K562 (cell line): Measurements from ENCODE around the gene CYP11A1. TPM values are rescaled to one million over a fixed set of nuclear protein-coding genes. Genes with fewer than 3 reads are reported as not detected.

Experiments
- ATAC-seq: fragments of 200-7000 bp; cut with Tn5 transposase; 3 replicates; pipeline ENCODE4 v1.9.1; 2020; ENCODE audit warnings: moderate library complexity
- BruUV-seq: library from RNA; stranded (reverse); fragments of 400-500 nt; replicated peaks from 2 replicates; lab custom pipeline; 2021; lab: Mats Ljungman, UMichigan
- CTCF ChIA-PET: fragments of 300-600 bp; formaldehyde crosslinking; extraction: SDS; loops from one replicate; lab custom pipeline; 2021; ENCODE audit warnings: low intra/inter-chr PET ratio; lab: Yijun Ruan, JAX
- POLR2A ChIA-PET: fragments of 300-600, 350-650 bp; sonication (Branson Sonifier 250); formaldehyde crosslinking; extraction: SDS; loops from one replicate; lab custom pipeline; 2021; ENCODE audit warnings: antibody characterized with exemption, inconsistent platforms; lab: Yijun Ruan, JAX
- DNase-seq, 4 experiments: peaks; one replicate each; pipeline versions ENCODE4 v3.0.0 to v3.0.0-alpha.2; 2011 to 2018; ENCODE audit warnings: low spot score in 3 of 4, mixed read lengths in 3 of 4; ENCODE audit errors: extremely low read depth in 1 of 4
- FAIRE-seq: peaks from 2 replicates; lab custom pipeline; 2011; peaks lifted over from hg19 to GRCh38; lab: Jason Lieb, UNC
- H2AFZ ChIP-seq: 2 replicates; pipeline ENCODE4 v1.6.0; 2011; ENCODE audit warnings: low read depth, low read length, control low read depth, inconsistent platforms
- H3K27ac ChIP-seq: fragments of 200-600 bp; 3 replicates; pipeline ENCODE4 v1.8.0; 2011; ENCODE audit warnings: low read depth, mild to moderate bottlenecking, control low read depth, inconsistent platforms, low read length, moderate library complexity, mixed read lengths; ENCODE audit errors: extremely low read depth
- H3K27me3 ChIP-seq, 2 experiments: fragments of 300-600 bp in 1 of 2; 2 replicates in 1 of 2; 3 replicates in 1 of 2; pipeline versions ENCODE4 v1.6.0 to v1.8.0; 2011; ENCODE audit warnings: inconsistent platforms in 2 of 2, low read length in 2 of 2, mild to moderate bottlenecking in 1 of 2, mixed read lengths in 1 of 2, moderate library complexity in 1 of 2; ENCODE audit not compliant: control insufficient read depth in 2 of 2, insufficient read depth in 2 of 2
- H3K36me3 ChIP-seq: fragments of 300-600 bp; 3 replicates; pipeline ENCODE4 v1.8.0; 2011; ENCODE audit warnings: mild to moderate bottlenecking, low read length, inconsistent platforms; ENCODE audit not compliant: control insufficient read depth, insufficient read depth
- H3K4me1 ChIP-seq, 2 experiments: fragments of 200-600 bp in 1 of 2; replicated peaks in 1 of 2; 2 replicates in 1 of 2; 3 replicates in 1 of 2; pipeline versions ENCODE4 v1.5.1 to v1.8.0; 2011; ENCODE audit warnings: inconsistent platforms in 2 of 2, low read length in 2 of 2, mild to moderate bottlenecking in 1 of 2, mixed read lengths in 1 of 2, moderate library complexity in 1 of 2; ENCODE audit not compliant: control insufficient read depth in 2 of 2, insufficient read depth in 2 of 2
- H3K4me2 ChIP-seq: 2 replicates; pipeline ENCODE4 v1.6.1; 2011; ENCODE audit warnings: low read length, control low read depth, inconsistent platforms, mixed read lengths; ENCODE audit not compliant: insufficient read depth
- H3K4me3 ChIP-seq: fragments of 200-600 bp; sonication (generic), shearing (Covaris generic); 2 replicates; pipeline ENCODE4 v1.5.1; 2016; ENCODE audit warnings: control low read depth, inconsistent platforms
- H3K79me2 ChIP-seq: fragments of 200-600 bp; 3 replicates; pipeline ENCODE4 v1.8.0; 2011; ENCODE audit warnings: low read length, inconsistent platforms; ENCODE audit not compliant: control insufficient read depth, insufficient read depth
- H3K9ac ChIP-seq, 2 experiments: 2 replicates each; pipeline versions ENCODE4 v1.6.0 to v1.6.1; 2011; ENCODE audit warnings: low read depth in 2 of 2, low read length in 2 of 2, control low read depth in 1 of 2, inconsistent platforms in 1 of 2, mild to moderate bottlenecking in 1 of 2, mixed read lengths in 1 of 2; ENCODE audit not compliant: insufficient read depth in 1 of 2
- H3K9me1 ChIP-seq: one replicate; pipeline ENCODE4 v1.6.0; 2011; ENCODE audit warnings: inconsistent platforms, mild to moderate bottlenecking, low read length, moderate library complexity; ENCODE audit not compliant: control insufficient read depth, insufficient read depth
- H3K9me3 ChIP-seq: replicated peaks from 2 replicates; pipeline ENCODE4 v1.5.1; 2011; ENCODE audit warnings: low read depth, low read length, inconsistent platforms; ENCODE audit not compliant: control insufficient read depth, insufficient read depth
- H4K20me1 ChIP-seq: replicated peaks from 2 replicates; pipeline ENCODE4 v1.6.1; 2011; ENCODE audit warnings: low read length, inconsistent platforms, mixed read lengths; ENCODE audit not compliant: control insufficient read depth, insufficient read depth
- ADNP ChIP-seq: fragments of 200-800 bp; sonication (Bioruptor generic); IDR thresholded peaks from 2 replicates; pipeline ENCODE4 v1.6.1; 2016; ENCODE audit warnings: missing genetic modification characterization, missing compliant biosample characterization
- ARID1B ChIP-seq: fragments of 450-650 bp; IDR thresholded peaks from 2 replicates; pipeline ENCODE4 v1.6.1; 2016; ENCODE audit warnings: antibody characterized with exemption, mild to moderate bottlenecking, inconsistent platforms
- EGR1 ChIP-seq: fragments of 450-650 bp; conservative IDR thresholded peaks from 2 replicates; pipeline ENCODE4 v1.6.1; 2017; ENCODE audit warnings: mild to moderate bottlenecking
- ELF4 ChIP-seq: fragments of 450-650 bp; formaldehyde crosslinking; IDR thresholded peaks from 2 replicates; pipeline ENCODE4 v1.4.0; 2022; ENCODE audit warnings: missing genetic modification characterization
- FOSL1 ChIP-seq: fragments of 200-800 bp; sonication (Bioruptor generic); conservative IDR thresholded peaks from 2 replicates; pipeline ENCODE4 v1.6.1; 2016; ENCODE audit warnings: missing genetic modification characterization, missing compliant biosample characterization
- JUND ChIP-seq, 2 experiments: IDR thresholded peaks; 2 replicates in 1 of 2; 3 replicates in 1 of 2; pipeline ENCODE4 v1.6.1; 2011; ENCODE audit warnings: borderline replicate concordance in 2 of 2, low read depth in 2 of 2, low read length in 2 of 2, improper control_type of control experiment in 1 of 2, missing biosample characterization in 1 of 2, missing genetic modification characterization in 1 of 2, missing genetic modification reagents in 1 of 2
- KDM1A ChIP-seq, 2 experiments: fragments of 450-650 bp; IDR thresholded peaks; 2 replicates each; pipeline ENCODE4 v1.6.1; 2016; ENCODE audit warnings: mild to moderate bottlenecking in 2 of 2
- PYGO2 ChIP-seq: fragments of 450-650 bp; IDR thresholded peaks from 2 replicates; pipeline ENCODE4 v1.6.1; 2016; ENCODE audit warnings: mild to moderate bottlenecking, missing genetic modification characterization, moderate library complexity, missing compliant biosample characterization
- ZC3H4 ChIP-seq: sonication (generic); formaldehyde crosslinking; IDR thresholded peaks from 2 replicates; pipeline ENCODE4 v1.9.0; 2021; ENCODE audit warnings: missing genetic modification reagents, borderline replicate concordance
- ZFP36 ChIP-seq: fragments of 150-350 bp; IDR thresholded peaks from 2 replicates; pipeline ENCODE4 v1.6.1; 2018; ENCODE audit warnings: low read length, low read depth; ENCODE audit not compliant: partially characterized antibody
- ZNF239 ChIP-seq: fragments of 250-450 bp; sonication (Bioruptor Pico); IDR thresholded peaks from 2 replicates; pipeline ENCODE4 v1.4.0; 2020; ENCODE audit warnings: mild to moderate bottlenecking
- WGBS: fragments of 100-300 bp; shearing (Covaris generic); methylation state at CpG from one replicate; pipeline ENCODE4 v1.1.6; 2016; ENCODE audit warnings: low coverage, mixed read lengths; ENCODE audit not compliant: insufficient coverage; ENCODE audit errors: missing lambda C conversion rate; 5-methylcytosine and 5-hydroxymethylcytosine counted together
- in situ Hi-C: fragments of 300-500 bp; cut with MboI; formaldehyde crosslinking; loops from 4 replicates; pipeline ENCODE4 v1.15.0; 2018; ENCODE audit warnings: inconsistent platforms, mixed read lengths
- intact Hi-C: fragments of 100-400 bp; cut with micrococcal nuclease; formaldehyde crosslinking; loops from 2 replicates; pipeline ENCODE4 v1.14.2; 2022
- polyA plus RNA-seq, 8 experiments: library from polyadenylated mRNA; depleted of rRNA in 4 of 8; stranded (reverse) in 5 of 8; unstranded in 3 of 8; fragments of >200 nt; fragmentation: Nextera tagmentation in 2 of 8; fragmentation: Illumina TruSeq in 1 of 8; extraction: Ambion mirVana in 2 of 8; extraction: Trizol in 1 of 8; gene quantifications; 2 replicates each; pipeline versions ENCODE4 v1.2.1 to v1.2.3, GENCODE V29; 2011 to 2014; ENCODE audit warnings: inconsistent platforms in 1 of 8, missing spikeins in 1 of 8
- total RNA-seq, 7 experiments: library from RNA; depleted of rRNA in 6 of 7; stranded (reverse); fragments of >200 nt in 6 of 7; fragmentation: Illumina TruSeq in 2 of 7; extraction: Trizol in 2 of 7; gene quantifications; 2 replicates each; pipeline versions ENCODE4 v1.2.1 to v1.2.3, GENCODE V29; 2011 to 2021; ENCODE audit warnings: low replicate concordance in 1 of 7
- TF ChIP-seq, protein P1 (sequence below), 2 experiments: IDR thresholded peaks; 2 replicates each; pipeline ENCODE4 v1.6.1; 2012; ENCODE audit warnings: improper control_type of control experiment in 2 of 2, low read depth in 2 of 2, low read length in 2 of 2, borderline replicate concordance in 1 of 2

CYP11A1 gene
- total and polyA plus RNA-seq, 9 of the 15 experiments (the other 6 are each of a cell fraction or from before 2014, with no cell fraction given), result 0.06 to 0.24 (median 0.10) TPM; not detected in 4

DNA sequence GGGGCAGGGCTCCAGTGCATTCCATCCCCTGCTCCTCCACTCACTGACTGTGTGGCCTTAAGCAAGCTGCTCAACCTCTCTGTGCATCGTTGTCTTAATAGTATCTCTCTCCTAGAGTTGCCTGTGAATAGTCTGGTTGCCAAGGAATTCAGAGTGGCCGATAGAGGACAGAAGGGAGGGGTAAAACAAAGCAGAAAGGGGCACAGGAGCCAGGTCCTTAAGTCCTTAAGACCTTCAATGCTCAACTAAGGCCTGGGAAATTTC, 13.7 kb upstream of the CYP11A1 start:
- no peak for ATAC-seq
- H3K4me2 ChIP-seq, result no peak overlapping the region
- no peak overlapping the region for H3K27ac ChIP-seq
- no peaks in the 10 kb centered on the region for H3K9me1 ChIP-seq
- 24% methylated on average over 2 of the region's 2 CpGs for WGBS
- no peaks in the 10 kb centered on the region for H4K20me1 ChIP-seq
- BruUV-seq, result no TSS peak
- ChIA-PET CTCF (interaction anchor here (0.9 to 5.9 kb wide), 3 partner anchors 55 to 109 kb away, joined by 5 to 102 read pairs (median 19); no protein-coding TSS in a partner anchor), POLR2A (interaction anchor here (0.6 kb wide), 1 partner anchor 48 kb away, joined by 3 read pairs; no protein-coding TSS in a partner anchor)
- in situ Hi-C loops, result no loop called here
- DNase-seq, result no peak
- peaks cover 18 to 37% of the 10 kb centered on the region in 2 experiments for H3K4me1 ChIP-seq
- TF ChIP-seq ELF4 (CRISPR knock-in tag) (no peak), ZFP36 (peak; percentile 69), ZNF239 (CRISPR knock-in tag) (peak; percentile 19; the same call in 1 of the 2 replicates)
- no peaks in the 10 kb centered on the region for H3K9me3 ChIP-seq
- no peaks in the 10 kb centered on the region for H3K79me2 ChIP-seq
- peak; percentile 35 for FAIRE-seq
- H3K4me3 ChIP-seq, result no peak overlapping the region
- intact Hi-C loops, result no loop called here
- H3K36me3 ChIP-seq, result no peaks in the 10 kb centered on the region
- H3K9ac ChIP-seq, result no peak overlapping the region
- no peaks in the 10 kb centered on the region for H3K27me3 ChIP-seq
- H2AFZ ChIP-seq, result no peak overlapping the region

DNA sequence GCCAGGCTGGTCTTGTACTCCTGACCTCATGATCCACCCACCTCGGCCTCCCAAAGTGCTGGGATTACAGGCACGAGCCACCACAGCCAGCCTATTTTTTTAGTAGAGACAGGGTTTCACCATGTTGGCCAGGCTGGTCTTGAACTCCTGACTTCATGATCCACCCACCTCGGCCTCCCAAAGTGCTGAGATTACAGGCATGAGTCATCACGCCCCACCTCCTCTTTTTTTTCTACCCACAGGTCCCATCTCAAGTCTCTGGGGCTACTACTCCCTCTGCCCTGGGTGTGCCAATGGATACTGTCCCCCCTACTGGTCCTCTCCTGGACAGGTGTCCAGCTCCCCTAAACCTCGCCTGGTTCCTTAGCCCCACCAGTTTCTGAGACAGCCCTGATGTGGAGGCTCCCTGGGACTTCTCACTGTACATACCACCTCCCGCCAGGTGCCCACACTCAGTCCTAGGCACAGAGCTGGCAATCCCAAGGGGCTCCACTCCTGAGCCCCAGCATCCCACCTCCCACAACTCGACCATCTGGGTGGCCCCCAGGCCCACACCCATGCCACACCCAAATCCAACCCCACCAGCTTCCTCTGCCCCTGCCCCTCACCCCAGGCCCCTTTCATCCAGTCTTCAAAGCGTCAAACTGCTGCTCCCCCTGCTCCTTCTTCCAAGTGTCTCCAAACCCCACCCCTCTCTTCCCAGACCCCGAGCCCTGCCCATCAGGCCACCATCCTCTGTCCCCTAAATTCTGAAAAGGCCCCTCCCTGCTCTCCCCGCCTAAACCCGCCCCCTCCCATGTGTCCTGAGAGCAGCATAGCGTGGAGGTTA, 13.1 kb upstream of the CYP11A1 start:
- intact Hi-C loops (no loop called here), in situ Hi-C loops (no loop called here)
- BruUV-seq, result no TSS peak
- FAIRE-seq, result no peak
- Histone ChIP-seq H3K27me3 (no peaks in the 10 kb centered on the region), H3K4me3 (no peak overlapping the region), H3K4me2 (no peak overlapping the region), H3K27ac (no peak overlapping the region), H3K9ac (peak overlapping the region in 1 of 2 experiments; percentile 6; a peak in 1 of 4 replicates), H4K20me1 (no peaks in the 10 kb centered on the region), H2AFZ (no peak overlapping the region), H3K4me1 (peaks cover 18 to 32% of the 10 kb centered on the region in 2 experiments), H3K9me3 (no peaks in the 10 kb centered on the region), H3K79me2 (no peaks in the 10 kb centered on the region), H3K9me1 (no peaks in the 10 kb centered on the region), H3K36me3 (no peaks in the 10 kb centered on the region)
- CTCF ChIA-PET, result interaction anchor here (0.9 to 5.9 kb wide), 2 partner anchors 55 to 58 kb away, joined by 5 to 102 read pairs; no protein-coding TSS in a partner anchor
- POLR2A ChIA-PET, result interaction anchor here (0.6 to 0.7 kb wide), 2 partner anchors 48 to 70 kb away, joined by 3 read pairs; no protein-coding TSS in a partner anchor
- 12% methylated on average over 8 of the region's 12 CpGs for WGBS
- no peak for ATAC-seq
- no peak for DNase-seq
- TF ChIP-seq, protein P1, sequence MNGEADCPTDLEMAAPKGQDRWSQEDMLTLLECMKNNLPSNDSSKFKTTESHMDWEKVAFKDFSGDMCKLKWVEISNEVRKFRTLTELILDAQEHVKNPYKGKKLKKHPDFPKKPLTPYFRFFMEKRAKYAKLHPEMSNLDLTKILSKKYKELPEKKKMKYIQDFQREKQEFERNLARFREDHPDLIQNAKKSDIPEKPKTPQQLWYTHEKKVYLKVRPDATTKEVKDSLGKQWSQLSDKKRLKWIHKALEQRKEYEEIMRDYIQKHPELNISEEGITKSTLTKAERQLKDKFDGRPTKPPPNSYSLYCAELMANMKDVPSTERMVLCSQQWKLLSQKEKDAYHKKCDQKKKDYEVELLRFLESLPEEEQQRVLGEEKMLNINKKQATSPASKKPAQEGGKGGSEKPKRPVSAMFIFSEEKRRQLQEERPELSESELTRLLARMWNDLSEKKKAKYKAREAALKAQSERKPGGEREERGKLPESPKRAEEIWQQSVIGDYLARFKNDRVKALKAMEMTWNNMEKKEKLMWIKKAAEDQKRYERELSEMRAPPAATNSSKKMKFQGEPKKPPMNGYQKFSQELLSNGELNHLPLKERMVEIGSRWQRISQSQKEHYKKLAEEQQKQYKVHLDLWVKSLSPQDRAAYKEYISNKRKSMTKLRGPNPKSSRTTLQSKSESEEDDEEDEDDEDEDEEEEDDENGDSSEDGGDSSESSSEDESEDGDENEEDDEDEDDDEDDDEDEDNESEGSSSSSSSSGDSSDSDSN (IDR thresholded peaks at IDR 0.05; ENCODE audit: borderline replicate concordance in 1 of 2, low read depth in 2 of 2, low read length in 2 of 2), result no peak
- TF ChIP-seq PYGO2 (tag) (no peak), JUND (IDR thresholded peaks at IDR 0.05; ENCODE audit: borderline replicate concordance, low read depth, low read length) (peak; percentile 67), JUND (tag; IDR thresholded peaks at IDR 0.05; ENCODE audit: borderline replicate concordance, low read depth, low read length) (peak; percentile 60; the same call in 2 of the 3 replicates), KDM1A (IDR thresholded peaks at IDR 0.05) (peak; percentile 21 to 34; a peak in 1 of 4 replicates), EGR1 (peak; percentile 74), ARID1B (0 out of 2 replicates have a peak, but pooled peaks have one; percentile 20), FOSL1 (0 out of 2 replicates have a peak, but pooled peaks have one; percentile 39), ZC3H4 (no peak), ADNP (tag) (0 out of 2 replicates have a peak, but pooled peaks have one; percentile 42)
